Coronary artery (tissue), 2 donors: ENCODE data around the gene APCDD1L.

ENCODE experiments used
- DNase-seq: peaks from one replicate; pipeline ENCODE4 v3.0.0-alpha.2; 2017; ENCODE audit warnings: low spot score
- H3K27ac ChIP-seq, 2 donors: fragments of 200-600 bp; sonication (generic); one replicate each; pipeline ENCODE4 v1.5.1; 2016 to 2019
- H3K4me3 ChIP-seq: fragments of 200-600 bp; sonication (generic); 2 replicates; pipeline ENCODE4 v1.5.1; 2016; ENCODE audit warnings: mild to moderate bottlenecking, moderate library complexity
- CTCF ChIP-seq: fragments of 200-600 bp; sonication (generic); IDR thresholded peaks from one replicate; pipeline ENCODE4 v1.5.1; 2019; ENCODE audit warnings: antibody characterized with exemption

APCDD1L gene

GRCh38 chr20:58531657-58532056 is 16.5 kb upstream of the APCDD1L start:
- no peak for TF ChIP-seq CTCF
- H3K27ac ChIP-seq: no peak overlapping the region
- H3K4me3 ChIP-seq: no peak overlapping the region
- no peak for DNase-seq

GRCh38 chr20:58531063-58531462 is 15.9 kb upstream of the APCDD1L start:
- TF ChIP-seq CTCF: no peak
- no peak overlapping the region for H3K4me3 ChIP-seq
- H3K27ac ChIP-seq: no peak overlapping the region
- DNase-seq: no peak

GRCh38 chr20:58528412-58528811 is 13.2 kb upstream of the APCDD1L start:
- H3K27ac ChIP-seq: no peak overlapping the region
- DNase-seq: no peak
- no peak overlapping the region for H3K4me3 ChIP-seq
- no peak for TF ChIP-seq CTCF

- DNase-seq: no peak
- H3K4me3 ChIP-seq: no peak overlapping the region
- TF ChIP-seq CTCF: no peak
- no peak overlapping the region for H3K27ac ChIP-seq
Observed at GRCh38 chr20:58526411-58526810, 11.2 kb upstream of the APCDD1L start.

GRCh38 chr20:58524814-58525213 is 9.6 kb upstream of the APCDD1L start:
- DNase-seq: peak; percentile 21
- no peak overlapping the region for H3K27ac ChIP-seq
- TF ChIP-seq CTCF: no peak
- H3K4me3 ChIP-seq: no peak overlapping the region

- DNase-seq: no peak
- TF ChIP-seq CTCF: no peak
- no peak overlapping the region for H3K27ac ChIP-seq
- no peak overlapping the region for H3K4me3 ChIP-seq
Observed at GRCh38 chr20:58523971-58524315, 8.7 kb upstream of the APCDD1L start.

GRCh38 chr20:58523072-58523970 is 8.1 kb upstream of the APCDD1L start:
- no peak for TF ChIP-seq CTCF
- DNase-seq: peak; percentile 53
- Histone ChIP-seq H3K4me3 (no peak overlapping the region), H3K27ac (no peak overlapping the region)
